Limb (tissue), 2 donors: ENCODE data around the gene LAMTOR1.

Experiments
- DNase-seq, 2 donors: peaks; one replicate each; pipeline ENCODE4 v3.0.0-alpha.2; 2016; ENCODE audit errors: extremely low spot score in 2 of 2

Gene LAMTOR1

GRCh38 chr11:72119198-72119597 is 16.1 kb upstream of the LAMTOR1 start:
- no peak for DNase-seq

GRCh38 chr11:72116019-72116755 is 13.1 kb upstream of the LAMTOR1 start:
- no peak for DNase-seq

- DNase-seq: no peak
Observed at GRCh38 chr11:72114570-72114969, 11.5 kb upstream of the LAMTOR1 start.

- no peak for DNase-seq
Observed at GRCh38 chr11:72112978-72113808, 10.1 kb upstream of the LAMTOR1 start.

- peak; percentile 98 to 99 for DNase-seq
Observed at GRCh38 chr11:72112143-72112977, 9.3 kb upstream of the LAMTOR1 start, which contains the start of gene ANAPC15. Gene ANAPC15, minus strand, starts transcription at chr11:72112695. Its CDS starts 1,419 bp downstream, at chr11:72111276.

- no peak for DNase-seq
Observed at GRCh38 chr11:72111300-72112142, 8.4 kb upstream of the LAMTOR1 start.

GRCh38 chr11:72105888-72106287 is 2.8 kb upstream of the LAMTOR1 start, which contains the start of gene TOMT:
Gene TOMT, plus strand, starts transcription at chr11:72105924. Its CDS starts 28 bp downstream, at chr11:72105952.
- DNase-seq: no peak

- no peak for DNase-seq
Observed at GRCh38 chr11:72103754-72104167, 664 bp upstream of the LAMTOR1 start.

- no peak for DNase-seq
Observed at GRCh38 chr11:72102631-72102945, 509 bp downstream of the LAMTOR1 start.

- DNase-seq: no peak
Observed at GRCh38 chr11:72102162-72102561, 935 bp downstream of the LAMTOR1 start.

- no peak for DNase-seq
Observed at GRCh38 chr11:72100462-72100861, 2.6 kb downstream of the LAMTOR1 start.

GRCh38 chr11:72100009-72100408 is 3.1 kb downstream of the LAMTOR1 start:
- no peak for DNase-seq

- no peak for DNase-seq
Observed at GRCh38 chr11:72098741-72099140, 4.4 kb downstream of the LAMTOR1 start.

- peak; percentile 26 to 75 for DNase-seq
Observed at GRCh38 chr11:72091292-72091691, 11.8 kb downstream of the LAMTOR1 start.

- DNase-seq: no peak
Observed at GRCh38 chr11:72088076-72088808, 14.9 kb downstream of the LAMTOR1 start.

GRCh38 chr11:72085621-72086351 is 17.3 kb downstream of the LAMTOR1 start:
- DNase-seq: no peak

- no peak for DNase-seq
Observed at GRCh38 chr11:72084965-72085364, 18.1 kb downstream of the LAMTOR1 start.

GRCh38 chr11:72084076-72084475 is 19.0 kb downstream of the LAMTOR1 start:
- DNase-seq: no peak

- DNase-seq: no peak
Observed at GRCh38 chr11:72083414-72083813, 19.7 kb downstream of the LAMTOR1 start.
